AG09309 (cell line): ENCODE data around the gene CANT1.

Experiments used
- DNase-seq: peaks from one replicate; pipeline ENCODE4 v3.0.0-alpha.2; 2010; ENCODE audit warnings: low read depth
- H3K4me3 ChIP-seq: 2 replicates; pipeline ENCODE4 v1.5.1; 2011; ENCODE audit warnings: mild to moderate bottlenecking, low read depth, low read length, moderate library complexity; ENCODE audit not compliant: control insufficient read depth
- TF ChIP-seq, protein P1 (sequence below): IDR thresholded peaks from 2 replicates; pipeline ENCODE4 v1.5.1; 2011; ENCODE audit warnings: mild to moderate bottlenecking, low read depth, low read length, inconsistent platforms; ENCODE audit not compliant: insufficient read depth, control insufficient read depth; ENCODE audit errors: missing control alignments

The CANT1 gene

DNA sequence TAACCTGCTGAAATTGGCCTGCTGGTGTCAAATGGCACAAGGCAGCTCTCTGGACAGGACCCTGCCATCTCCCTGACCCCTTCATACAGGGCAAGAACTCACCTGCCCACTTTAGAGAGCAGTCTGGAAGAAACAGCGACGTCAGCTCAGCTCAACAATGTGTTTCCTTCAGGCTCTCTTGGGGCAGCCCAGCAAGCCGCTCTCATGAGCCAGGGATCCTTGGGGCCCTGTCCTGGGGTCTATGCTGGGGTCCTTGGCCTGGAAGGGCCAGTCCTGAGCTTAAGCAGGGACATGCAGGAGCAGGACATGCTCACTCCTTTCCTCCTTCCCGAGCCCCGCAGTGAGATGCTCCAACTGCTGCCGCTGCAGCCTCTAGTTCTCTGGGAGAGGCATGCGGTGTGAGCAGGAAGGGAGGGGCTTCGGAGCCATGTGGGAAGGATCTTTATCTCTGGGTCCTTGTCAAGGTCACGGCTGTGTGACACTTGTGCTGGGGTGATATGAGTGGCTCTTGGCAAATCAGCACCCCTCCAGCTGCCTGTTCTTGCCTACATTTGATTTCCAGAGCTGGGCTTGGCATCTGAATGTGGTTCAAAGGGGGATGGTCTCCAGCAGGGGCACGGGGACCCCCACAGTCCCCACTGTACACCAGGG, 17.8 kb upstream of the CANT1 start:
- TF ChIP-seq, protein P1, sequence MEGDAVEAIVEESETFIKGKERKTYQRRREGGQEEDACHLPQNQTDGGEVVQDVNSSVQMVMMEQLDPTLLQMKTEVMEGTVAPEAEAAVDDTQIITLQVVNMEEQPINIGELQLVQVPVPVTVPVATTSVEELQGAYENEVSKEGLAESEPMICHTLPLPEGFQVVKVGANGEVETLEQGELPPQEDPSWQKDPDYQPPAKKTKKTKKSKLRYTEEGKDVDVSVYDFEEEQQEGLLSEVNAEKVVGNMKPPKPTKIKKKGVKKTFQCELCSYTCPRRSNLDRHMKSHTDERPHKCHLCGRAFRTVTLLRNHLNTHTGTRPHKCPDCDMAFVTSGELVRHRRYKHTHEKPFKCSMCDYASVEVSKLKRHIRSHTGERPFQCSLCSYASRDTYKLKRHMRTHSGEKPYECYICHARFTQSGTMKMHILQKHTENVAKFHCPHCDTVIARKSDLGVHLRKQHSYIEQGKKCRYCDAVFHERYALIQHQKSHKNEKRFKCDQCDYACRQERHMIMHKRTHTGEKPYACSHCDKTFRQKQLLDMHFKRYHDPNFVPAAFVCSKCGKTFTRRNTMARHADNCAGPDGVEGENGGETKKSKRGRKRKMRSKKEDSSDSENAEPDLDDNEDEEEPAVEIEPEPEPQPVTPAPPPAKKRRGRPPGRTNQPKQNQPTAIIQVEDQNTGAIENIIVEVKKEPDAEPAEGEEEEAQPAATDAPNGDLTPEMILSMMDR: no peak
- no peak overlapping the region for H3K4me3 ChIP-seq
- no peak for DNase-seq

DNA sequence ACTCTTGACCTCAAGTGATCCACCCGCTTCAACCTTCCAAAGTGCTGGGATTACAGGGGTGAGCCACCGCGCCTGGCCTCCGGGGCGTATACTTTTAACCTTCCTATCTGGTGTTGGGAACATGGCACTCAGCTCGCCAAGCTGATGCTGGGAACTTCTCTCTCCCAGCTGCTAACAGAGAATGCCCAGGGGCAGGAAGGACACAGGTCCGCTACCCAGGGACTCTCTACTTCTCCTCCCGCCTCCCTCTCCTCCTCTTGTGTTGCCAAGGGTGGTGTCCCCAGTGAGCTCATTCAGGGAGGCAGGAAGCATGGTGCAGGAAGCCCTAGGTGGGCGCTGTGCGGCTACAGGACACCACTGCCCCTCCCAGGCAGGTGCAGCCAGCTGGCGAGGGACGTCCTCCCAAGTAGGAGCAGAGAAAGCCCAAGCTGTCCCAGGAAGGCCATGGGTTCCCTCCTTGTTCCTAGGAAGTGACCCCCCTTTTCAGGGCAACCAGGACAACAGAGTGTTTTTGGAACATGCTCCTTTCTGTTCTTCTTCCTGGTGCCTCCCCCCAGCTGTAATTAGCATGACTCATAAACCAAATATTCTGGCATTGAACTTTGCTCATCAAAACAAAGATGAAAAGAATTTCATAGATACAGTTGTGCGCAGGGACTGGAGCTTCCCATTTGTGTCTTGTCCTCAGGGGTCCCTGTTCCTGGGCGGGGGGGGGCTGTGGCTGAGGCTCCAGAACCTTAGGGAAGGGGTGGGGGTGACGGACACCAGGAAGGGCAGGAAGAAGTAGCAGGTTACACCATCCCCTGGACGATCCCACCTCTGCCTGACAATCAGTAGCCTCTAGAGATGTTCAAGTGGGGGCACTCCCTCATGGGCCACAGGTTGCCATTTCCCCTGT, 17.1 kb upstream of the CANT1 start:
- H3K4me3 ChIP-seq: no peak overlapping the region
- TF ChIP-seq, protein P1: no peak
- DNase-seq: no peak

GRCh38 chr17:79024901-79025737, 15.6 kb upstream of the CANT1 start:
- peak overlapping the region; percentile 86 for H3K4me3 ChIP-seq
- TF ChIP-seq, protein P1: no peak
- no peak for DNase-seq

DNA sequence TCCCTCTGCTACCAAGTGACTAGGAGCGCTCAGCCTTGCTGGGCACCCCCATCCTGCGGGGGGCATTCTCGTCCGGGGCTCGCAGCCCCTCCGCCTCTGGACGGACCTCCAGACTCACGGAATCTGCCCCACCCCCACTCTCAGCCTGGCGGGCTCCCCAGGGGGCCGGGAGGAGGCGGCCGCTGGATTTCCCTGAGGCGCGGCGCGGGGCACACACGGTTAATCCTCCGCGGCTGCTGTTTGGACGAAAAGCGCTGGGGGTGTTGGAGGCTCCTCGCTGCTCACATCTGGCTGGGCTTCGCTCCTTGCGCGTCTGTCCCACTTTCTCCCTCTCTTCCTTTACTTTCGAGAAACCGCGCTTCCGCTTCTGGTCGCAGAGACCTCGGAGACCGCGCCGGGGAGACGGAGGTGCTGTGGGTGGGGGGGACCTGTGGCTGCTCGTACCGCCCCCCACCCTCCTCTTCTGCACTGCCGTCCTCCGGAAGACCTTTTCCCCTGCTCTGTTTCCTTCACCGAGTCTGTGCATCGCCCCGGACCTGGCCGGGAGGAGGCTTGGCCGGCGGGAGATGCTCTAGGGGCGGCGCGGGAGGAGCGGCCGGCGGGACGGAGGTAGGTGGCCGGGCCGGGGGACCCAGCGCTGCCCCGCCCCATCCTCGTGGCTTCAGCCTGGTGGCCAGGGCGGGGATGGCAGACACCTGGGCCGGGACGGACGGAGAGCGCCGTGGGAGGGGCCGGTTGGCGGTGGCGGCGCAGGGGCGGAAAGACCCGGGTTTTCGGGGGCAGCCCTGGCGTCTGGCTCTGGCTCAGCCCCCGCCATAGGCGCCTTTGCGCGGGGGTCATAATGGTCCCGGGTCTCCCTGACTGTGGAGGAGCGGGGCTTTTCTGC, 14.6 kb upstream of the CANT1 start, which contains the start of gene C1QTNF1:
TSS of gene C1QTNF1 (plus strand) at position 284 of the 886 bp plus-strand sequence. CDS start 19,800 bp downstream, outside the sequence.
- TF ChIP-seq, protein P1: peak; percentile 9
- DNase-seq: no peak
- H3K4me3 ChIP-seq: peak within 1 kb of the TSS; percentile 86

DNA sequence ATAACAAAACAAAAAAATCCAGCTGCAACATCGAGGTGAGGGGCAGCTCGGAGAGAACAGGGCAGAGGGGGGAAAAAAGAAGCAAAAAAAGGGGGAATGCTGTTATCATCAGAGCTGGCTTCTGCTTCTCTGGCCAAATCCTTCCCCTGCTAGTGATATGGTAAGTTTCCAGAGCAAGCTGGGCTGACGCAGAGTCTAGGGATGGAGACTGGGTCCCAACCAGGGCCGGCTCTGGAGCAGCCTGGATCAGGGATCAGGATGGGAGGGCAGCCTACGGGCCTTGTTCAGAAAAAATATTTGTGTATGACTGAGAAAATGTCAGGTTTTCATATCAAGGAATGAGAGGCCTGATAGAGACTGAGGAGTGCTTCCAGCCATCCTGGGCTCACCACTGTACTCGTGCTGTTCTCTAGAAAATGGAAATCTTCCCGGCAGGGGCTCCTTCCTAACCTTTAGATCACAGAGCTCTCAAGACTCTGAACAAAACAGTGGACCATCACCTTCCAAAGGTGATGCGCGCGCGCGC, 13.7 kb upstream of the CANT1 start:
- no peak overlapping the region for H3K4me3 ChIP-seq
- TF ChIP-seq, protein P1: no peak
- DNase-seq: no peak
